GM12892 (cell line): ENCODE results near the gene CEP44.

Experiments used
- POLR2A ChIP-seq: IDR thresholded peaks from 2 replicates; pipeline ENCODE4 v1.6.1; 2011; ENCODE audit warnings: low read depth, low read length, control low read depth
- POLR2AphosphoS5 ChIP-seq: IDR thresholded peaks from 2 replicates; pipeline ENCODE4 v1.6.1; 2011; ENCODE audit warnings: low read depth, low read length, control low read depth

- TF ChIP-seq POLR2AphosphoS5 (no peak), POLR2A (no peak)
These were observed 97.7 kb downstream of the CEP44 start for GRCh38 chr4:174381440-174381800.
